ENCODE measurements around the gene PRKCA.

GRCh38 chr17:66373944-66374817 lies 71.8 kb downstream of the PRKCA start:
- TF ChIP-seq CTCF (IDR thresholded peaks at IDR 0.05) (no peak), POLR2A (IDR thresholded peaks at IDR 0.05) (no peak)

All from uterus (tissue), 2 donors.